WI38 (cell line): Measurements from ENCODE around the gene ZNF81.
"Not testable (repeated sequence)": the region's sequence is repeated elsewhere in the genome, so short reads cannot be mapped to it uniquely, and the experiment has no call there.

Experiments
- H3K4me3 ChIP-seq: 2 replicates; pipeline ENCODE4 v1.5.1; 2011; ENCODE audit warnings: low read depth, mild to moderate bottlenecking, control low read depth, low read length
- CTCF ChIP-seq: IDR thresholded peaks from 2 replicates; pipeline ENCODE4 v1.5.1; 2012; ENCODE audit warnings: low read depth, mild to moderate bottlenecking, control low read depth, low read length

ZNF81 gene

GRCh38 chrX:47936224-47936939, 99.7 kb downstream of the ZNF81 start:
- no peak overlapping the region for H3K4me3 ChIP-seq
- TF ChIP-seq CTCF: no peak

GRCh38 chrX:47936940-47937317, 100.2 kb downstream of the ZNF81 start:
- H3K4me3 ChIP-seq: no peak overlapping the region
- TF ChIP-seq CTCF: no peak

- no peak for TF ChIP-seq CTCF
- no peak overlapping the region for H3K4me3 ChIP-seq
Measured at GRCh38 chrX:47940448-47940847, 103.7 kb downstream of the ZNF81 start.

- no peak overlapping the region for H3K4me3 ChIP-seq
- TF ChIP-seq CTCF: no peak
Measured at GRCh38 chrX:47941423-47941822, 104.7 kb downstream of the ZNF81 start.

GRCh38 chrX:47955295-47955694, 118.6 kb downstream of the ZNF81 start:
- not testable (repeated sequence) for H3K4me3 ChIP-seq

- no peak for TF ChIP-seq CTCF
- H3K4me3 ChIP-seq: no peak overlapping the region
Measured at GRCh38 chrX:47956016-47956415, 119.3 kb downstream of the ZNF81 start.

- not testable (repeated sequence) for H3K4me3 ChIP-seq
Measured at GRCh38 chrX:47958206-47958605, 121.5 kb downstream of the ZNF81 start.

- H3K4me3 ChIP-seq: no peak overlapping the region
- TF ChIP-seq CTCF: no peak
Measured at GRCh38 chrX:47958761-47959342, 122.2 kb downstream of the ZNF81 start.
